Effector memory CD8-positive, alpha-beta T cell (primary cell): Measurements from ENCODE around the gene HTR2C.
"Not testable (repeated sequence)": the region's sequence is repeated elsewhere in the genome, so short reads cannot be mapped to it uniquely, and the experiment has no call there.

Experiments
- ATAC-seq: fragments of 150-1000 bp; cut with Tn5 transposase; replicated peaks from 2 replicates; pipeline ENCODE4 v1.10.0; 2021; ENCODE audit warnings: mild to moderate bottlenecking, moderate library complexity
- DNase-seq, 3 experiments: peaks; one replicate each; pipeline ENCODE4 v3.0.0; 2021
- H3K27ac Mint-ChIP-seq, 2 donors: one replicate each; pipeline ENCODE4 v1.8.0; 2022; ENCODE audit warnings: mild to moderate bottlenecking in 2 of 2, mixed read lengths in 2 of 2, moderate library complexity in 2 of 2
- H3K27me3 Mint-ChIP-seq, 2 donors: one replicate each; pipeline ENCODE4 v1.8.0; 2022; ENCODE audit warnings: mixed read lengths in 2 of 2
- H3K36me3 Mint-ChIP-seq: one replicate; pipeline ENCODE4 v1.8.0; 2022; ENCODE audit warnings: mild to moderate bottlenecking, moderate library complexity, mixed read lengths; ENCODE audit not compliant: insufficient read depth
- H3K4me1 Mint-ChIP-seq, 2 donors: one replicate each; pipeline ENCODE4 v1.8.0; 2022; ENCODE audit warnings: low read depth in 2 of 2, mixed read lengths in 2 of 2
- H3K4me3 Mint-ChIP-seq, 2 donors: one replicate each; pipeline ENCODE4 v1.8.0; 2022; ENCODE audit warnings: mild to moderate bottlenecking in 2 of 2, mixed read lengths in 2 of 2, moderate library complexity in 2 of 2
- H3K9me3 Mint-ChIP-seq, 2 donors: one replicate each; pipeline ENCODE4 v1.8.0; 2022; ENCODE audit warnings: mixed read lengths in 2 of 2

HTR2C gene

DNA sequence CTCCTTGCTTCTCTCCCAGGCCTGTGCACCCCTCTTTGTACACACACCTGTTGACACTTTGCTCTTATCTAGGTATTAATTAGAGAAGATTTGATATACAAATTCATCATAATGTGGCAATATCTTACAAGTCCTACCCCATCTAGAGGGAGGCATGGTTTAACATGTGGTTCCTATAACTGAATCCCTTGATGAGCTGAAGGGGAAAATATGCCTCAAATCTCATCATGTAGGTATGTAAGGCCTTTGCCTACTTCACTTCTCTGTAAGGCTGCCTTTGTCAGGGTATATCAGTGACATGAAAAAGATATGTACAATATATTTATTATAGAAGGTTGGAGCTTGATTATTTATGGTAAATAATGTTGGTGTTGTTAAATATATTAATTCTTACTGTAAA, 31.9 kb downstream of the HTR2C start:
- Mint-ChIP-seq H3K36me3 (no peaks in the 10 kb centered on the region), H3K4me3 (no peak overlapping the region), H3K9me3 (no peaks in the 10 kb centered on the region), H3K27ac (no peak overlapping the region), H3K4me1 (no peaks in the 10 kb centered on the region), H3K27me3 (no peaks in the 10 kb centered on the region)
- ATAC-seq (no peak), DNase-seq (no peak)

DNA sequence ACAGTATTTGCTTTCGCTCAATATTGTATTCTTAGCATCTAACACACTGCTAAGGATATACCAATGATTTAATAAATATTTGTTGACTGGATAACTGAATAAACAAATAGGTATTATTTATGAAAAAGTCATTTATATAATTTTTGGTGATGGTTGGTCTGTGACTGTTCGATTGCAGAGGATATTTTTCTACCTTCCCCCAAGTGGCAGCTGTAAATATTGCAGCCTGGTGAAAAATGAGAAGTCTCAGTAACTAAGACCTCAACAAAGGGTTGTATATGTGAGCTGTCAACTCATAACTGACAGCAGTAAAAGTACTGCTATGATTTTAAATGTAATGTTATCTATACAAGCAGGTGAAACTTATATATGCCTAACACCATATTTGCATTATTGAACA, 36.0 kb downstream of the HTR2C start:
- no peak for ATAC-seq
- no peak for DNase-seq
- Mint-ChIP-seq H3K27me3 (no peaks in the 10 kb centered on the region), H3K27ac (no peak overlapping the region), H3K9me3 (no peaks in the 10 kb centered on the region), H3K36me3 (no peaks in the 10 kb centered on the region), H3K4me3 (no peak overlapping the region), H3K4me1 (no peaks in the 10 kb centered on the region)

GRCh38 chrX:114626323-114626722, 42.4 kb downstream of the HTR2C start:
- Mint-ChIP-seq H3K36me3 (no peaks in the 10 kb centered on the region), H3K27me3 (no peaks in the 10 kb centered on the region), H3K4me1 (no peaks in the 10 kb centered on the region), H3K9me3 (peaks cover 0 to 3% of the 10 kb centered on the region in 2 donors), H3K27ac (no peak overlapping the region), H3K4me3 (no peak overlapping the region)
- ATAC-seq (no peak), DNase-seq (no peak)

GRCh38 chrX:114635986-114636385, 52.1 kb downstream of the HTR2C start:
- ATAC-seq (no peak), DNase-seq (no peak)
- H3K4me1 Mint-ChIP-seq: no peaks in the 10 kb centered on the region
- no peaks in the 10 kb centered on the region for H3K36me3 Mint-ChIP-seq
- H3K27me3 Mint-ChIP-seq: no peaks in the 10 kb centered on the region
- H3K9me3 Mint-ChIP-seq: no peaks in the 10 kb centered on the region
- no peak overlapping the region for H3K4me3 Mint-ChIP-seq
- H3K27ac Mint-ChIP-seq: no peak overlapping the region

DNA sequence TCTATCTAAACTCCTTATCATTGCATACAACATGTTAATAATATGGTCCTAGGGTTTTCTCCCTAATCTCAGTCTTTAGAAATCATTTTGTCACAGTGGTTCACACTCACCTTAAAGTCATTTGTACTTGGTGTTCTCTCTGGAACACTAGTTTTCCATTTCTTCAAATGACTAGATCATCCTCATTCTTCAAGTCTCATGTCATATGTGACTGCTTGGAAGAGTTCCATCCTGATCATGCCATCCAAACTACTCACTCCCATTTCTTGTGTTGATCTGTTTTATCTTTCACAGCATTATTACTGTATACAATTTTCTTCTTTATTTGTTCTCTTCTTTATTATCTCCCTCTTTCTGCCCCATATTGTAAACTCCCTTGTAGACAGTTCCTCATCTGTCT, 66.5 kb downstream of the HTR2C start:
- Mint-ChIP-seq H3K36me3 (peaks cover 1% of the 10 kb centered on the region), H3K9me3 (peaks cover 2% of the 10 kb centered on the region in 2 donors), H3K4me1 (no peaks in the 10 kb centered on the region), H3K27ac (no peak overlapping the region), H3K4me3 (no peak overlapping the region), H3K27me3 (no peaks in the 10 kb centered on the region)
- ATAC-seq (no peak), DNase-seq (no peak)

DNA sequence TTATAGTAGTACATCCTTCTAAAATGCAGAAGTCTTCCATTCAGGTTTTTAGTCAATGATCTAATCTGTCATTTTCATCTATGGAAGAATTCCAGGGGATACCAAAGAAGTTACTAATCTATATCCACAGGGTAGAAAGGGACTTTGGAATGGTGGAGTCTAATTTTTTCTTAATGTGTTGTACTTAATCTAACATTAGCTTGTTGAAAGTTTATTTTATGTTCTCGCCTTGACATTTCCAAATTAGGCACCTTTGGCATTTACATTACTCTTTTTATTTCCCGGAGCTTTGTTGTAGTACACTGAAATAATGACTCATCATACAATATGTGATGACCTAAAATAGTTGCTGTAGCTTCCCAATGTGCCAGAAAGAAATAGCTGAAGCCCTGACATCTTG, 91.5 kb downstream of the HTR2C start:
- Mint-ChIP-seq H3K27ac (no peak overlapping the region), H3K9me3 (peaks cover 0 to 3% of the 10 kb centered on the region in 2 donors)
- DNase-seq: no peak

GRCh38 chrX:114700533-114700932, 116.6 kb downstream of the HTR2C start:
- not testable (repeated sequence) for H3K27me3 Mint-ChIP-seq, H3K36me3 Mint-ChIP-seq, H3K4me1 Mint-ChIP-seq, H3K9me3 Mint-ChIP-seq, ATAC-seq, DNase-seq, H3K27ac Mint-ChIP-seq, H3K4me3 Mint-ChIP-seq

More for the DNA sequence above, 91.5 kb downstream of the HTR2C start:
- H3K4me3 Mint-ChIP-seq: no peak overlapping the region
- no peak for ATAC-seq
- H3K27me3 Mint-ChIP-seq: no peaks in the 10 kb centered on the region
- no peaks in the 10 kb centered on the region for H3K36me3 Mint-ChIP-seq
- H3K4me1 Mint-ChIP-seq: no peaks in the 10 kb centered on the region

GRCh38 chrX:114709406-114709805, 125.5 kb downstream of the HTR2C start:
- Mint-ChIP-seq H3K9me3 (peaks cover 0 to 1% of the 10 kb centered on the region in 2 donors), H3K27ac (no peak overlapping the region), H3K36me3 (no peaks in the 10 kb centered on the region), H3K4me1 (no peaks in the 10 kb centered on the region), H3K27me3 (no peaks in the 10 kb centered on the region), H3K4me3 (no peak overlapping the region)
- ATAC-seq: no peak
- no peak for DNase-seq

DNA sequence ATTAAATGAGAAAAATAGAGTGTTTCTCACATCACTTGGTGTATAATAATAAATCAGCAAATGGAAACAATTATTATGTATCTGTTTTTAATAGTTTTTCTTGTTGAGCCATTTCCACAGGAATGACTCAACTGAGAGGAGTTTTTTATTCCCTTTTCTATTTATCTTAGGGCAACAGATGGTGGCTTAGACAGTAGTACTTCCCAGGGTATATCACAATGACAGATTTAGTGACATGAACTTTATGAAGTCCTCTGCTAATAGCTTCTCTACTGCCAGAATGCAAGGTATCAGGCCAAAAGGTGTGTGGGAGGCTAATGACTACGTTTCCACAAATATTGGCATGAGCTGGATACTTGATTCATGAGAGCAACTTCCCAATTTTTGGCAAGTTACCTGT, 126.7 kb downstream of the HTR2C start:
- peaks cover 0 to 1% of the 10 kb centered on the region in 2 donors for H3K9me3 Mint-ChIP-seq
- H3K4me1 Mint-ChIP-seq: no peaks in the 10 kb centered on the region
- H3K4me3 Mint-ChIP-seq: no peak overlapping the region
- H3K36me3 Mint-ChIP-seq: no peaks in the 10 kb centered on the region
- no peak overlapping the region for H3K27ac Mint-ChIP-seq
- DNase-seq (no peak), ATAC-seq (no peak)
- no peaks in the 10 kb centered on the region for H3K27me3 Mint-ChIP-seq

DNA sequence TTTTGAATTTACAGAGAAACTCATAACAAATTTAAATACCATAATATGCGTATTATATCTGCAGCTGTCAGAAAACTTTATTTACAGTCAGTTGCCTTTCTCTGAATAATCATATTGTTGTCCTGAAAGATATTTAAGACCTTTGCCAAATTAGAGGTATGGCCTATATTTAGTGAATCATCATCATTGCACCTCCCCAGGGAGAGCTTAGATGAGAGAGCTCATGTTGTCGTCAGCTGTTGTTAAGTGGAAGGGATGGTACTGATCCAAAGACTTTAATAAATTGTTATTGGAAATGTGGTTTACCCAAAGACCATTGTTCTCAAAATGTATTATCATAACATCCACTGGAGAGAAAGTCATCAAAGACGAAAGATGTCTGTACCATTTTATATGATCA, 128.6 kb downstream of the HTR2C start:
- DNase-seq: no peak
- no peaks in the 10 kb centered on the region for H3K36me3 Mint-ChIP-seq
- no peaks in the 10 kb centered on the region for H3K4me1 Mint-ChIP-seq
- no peaks in the 10 kb centered on the region for H3K27me3 Mint-ChIP-seq
- peaks cover 0 to 1% of the 10 kb centered on the region in 2 donors for H3K9me3 Mint-ChIP-seq
- ATAC-seq: no peak
- no peak overlapping the region for H3K27ac Mint-ChIP-seq
- no peak overlapping the region for H3K4me3 Mint-ChIP-seq

DNA sequence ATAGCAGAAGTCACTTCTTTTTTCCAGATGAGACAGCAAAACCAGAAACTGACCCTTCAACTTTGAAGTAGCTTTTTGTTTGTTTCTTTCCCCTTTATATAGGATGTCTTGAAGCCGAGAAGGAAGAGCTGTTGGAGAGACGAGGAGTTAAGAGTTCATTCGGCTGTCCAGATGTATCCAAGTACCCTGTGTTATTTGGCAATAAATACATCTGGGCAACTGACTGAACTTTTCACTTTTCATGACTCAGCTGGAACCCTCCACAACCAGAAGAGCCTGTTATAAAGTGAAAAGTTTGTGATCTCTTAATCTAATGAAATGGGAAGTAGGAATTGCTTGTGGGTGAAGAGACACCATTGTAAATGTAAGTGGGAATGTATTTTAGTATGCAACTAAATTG, 131.2 kb downstream of the HTR2C start:
- Mint-ChIP-seq H3K9me3 (no peaks in the 10 kb centered on the region), H3K36me3 (no peaks in the 10 kb centered on the region), H3K4me1 (no peaks in the 10 kb centered on the region), H3K27ac (no peak overlapping the region), H3K27me3 (no peaks in the 10 kb centered on the region), H3K4me3 (no peak overlapping the region)
- DNase-seq (no peak), ATAC-seq (no peak)

GRCh38 chrX:114717921-114718320, 134.0 kb downstream of the HTR2C start:
- no peaks in the 10 kb centered on the region for H3K27me3 Mint-ChIP-seq
- no peak for DNase-seq
- no peak overlapping the region for H3K4me3 Mint-ChIP-seq
- no peaks in the 10 kb centered on the region for H3K36me3 Mint-ChIP-seq
- no peaks in the 10 kb centered on the region for H3K4me1 Mint-ChIP-seq
- H3K9me3 Mint-ChIP-seq: no peaks in the 10 kb centered on the region
- no peak overlapping the region for H3K27ac Mint-ChIP-seq
- ATAC-seq: no peak

- ATAC-seq (no peak), DNase-seq (no peak)
- Mint-ChIP-seq H3K36me3 (no peaks in the 10 kb centered on the region), H3K4me1 (no peaks in the 10 kb centered on the region), H3K4me3 (no peak overlapping the region), H3K27me3 (no peaks in the 10 kb centered on the region), H3K9me3 (no peaks in the 10 kb centered on the region), H3K27ac (no peak overlapping the region)
Measured at GRCh38 chrX:114766541-114766940, 182.7 kb downstream of the HTR2C start.

DNA sequence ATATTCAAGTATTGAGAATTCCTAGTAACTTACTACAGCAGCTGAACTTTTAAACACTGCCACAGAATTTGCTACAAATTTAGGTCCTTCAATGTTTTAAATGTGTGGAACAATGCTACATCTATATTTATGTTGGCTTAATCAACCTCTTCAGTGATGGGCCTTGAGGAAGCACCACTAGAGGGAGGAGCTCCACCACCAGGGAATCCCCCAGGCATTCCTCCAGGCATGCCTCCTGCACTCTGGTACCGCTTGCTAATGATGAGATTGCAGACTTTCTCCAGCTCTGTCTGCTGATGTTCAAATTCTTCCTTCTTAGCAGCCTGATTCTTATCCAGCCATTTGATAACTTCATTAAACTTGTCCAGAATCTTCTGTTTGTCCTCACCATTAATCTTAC, 190.8 kb downstream of the HTR2C start:
- ATAC-seq: no peak
- Mint-ChIP-seq H3K4me3 (no peak overlapping the region), H3K27me3 (no peaks in the 10 kb centered on the region), H3K36me3 (no peaks in the 10 kb centered on the region), H3K9me3 (no peaks in the 10 kb centered on the region), H3K4me1 (no peaks in the 10 kb centered on the region), H3K27ac (no peak overlapping the region)
- no peak for DNase-seq

DNA sequence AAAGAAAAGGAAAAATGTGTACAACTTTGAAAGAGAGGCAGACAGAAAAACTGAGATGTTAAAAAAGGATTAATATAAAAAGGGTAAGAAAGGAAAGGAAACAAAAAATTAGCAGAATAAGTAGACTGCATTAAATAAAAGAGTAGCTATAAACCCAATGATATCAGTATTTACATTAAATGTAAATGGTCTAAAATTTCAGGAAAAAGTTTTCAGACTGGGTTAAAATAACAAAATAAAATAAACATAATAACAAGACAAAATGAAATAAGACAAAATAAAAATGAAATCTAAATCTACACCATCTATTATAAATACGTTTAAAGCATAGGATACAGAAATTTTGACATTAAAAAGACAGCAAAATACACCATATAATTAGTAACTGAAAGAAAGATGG, 199.0 kb downstream of the HTR2C start:
- Mint-ChIP-seq H3K27ac (no peak overlapping the region), H3K36me3 (no peaks in the 10 kb centered on the region), H3K4me3 (no peak overlapping the region), H3K27me3 (no peaks in the 10 kb centered on the region), H3K4me1 (no peaks in the 10 kb centered on the region), H3K9me3 (no peaks in the 10 kb centered on the region)
- no peak for ATAC-seq
- no peak for DNase-seq
